Smooth muscle cell of the brain vasculature (primary cell): ENCODE measurements around the gene GATAD2A.

Experiments
- DNase-seq: peaks from one replicate; pipeline ENCODE4 v3.0.0-alpha.2; 2012; ENCODE audit warnings: low read depth, low spot score

Gene GATAD2A

GRCh38 chr19:19505669-19506326, 100.3 kb downstream of the GATAD2A start:
- DNase-seq, result no peak

- DNase-seq, result no peak
Measured at GRCh38 chr19:19506592-19506991, 101.1 kb downstream of the GATAD2A start.

GRCh38 chr19:19507354-19507753, 101.9 kb downstream of the GATAD2A start:
- DNase-seq, result no peak

- no peak for DNase-seq
Measured at GRCh38 chr19:19508217-19508616, 102.7 kb downstream of the GATAD2A start.

GRCh38 chr19:19510432-19510831, 105.0 kb downstream of the GATAD2A start:
- DNase-seq, result no peak

GRCh38 chr19:19513682-19514081, 108.2 kb downstream of the GATAD2A start:
- no peak for DNase-seq

GRCh38 chr19:19514215-19514657, 108.8 kb downstream of the GATAD2A start:
- DNase-seq, result no peak

- DNase-seq, result no peak
Measured at GRCh38 chr19:19514881-19515641, 109.6 kb downstream of the GATAD2A start, which contains the start of gene TSSK6. TSS of gene TSSK6 (minus strand) at chr19:19515548. CDS start at chr19:19515427, 121 bp downstream.

- peak; percentile 84 for DNase-seq
Measured at GRCh38 chr19:19515642-19516519, 110.4 kb downstream of the GATAD2A start, which contains the start of gene NDUFA13. TSS of gene NDUFA13 (plus strand) at chr19:19516225. CDS start at chr19:19516239, 14 bp downstream.

GRCh38 chr19:19517235-19517619, 111.8 kb downstream of the GATAD2A start:
- DNase-seq, result no peak

- no peak for DNase-seq
Measured at GRCh38 chr19:19520989-19521388, 115.5 kb downstream of the GATAD2A start.

- no peak for DNase-seq
Measured at GRCh38 chr19:19523177-19523576, 117.7 kb downstream of the GATAD2A start.

- DNase-seq, result no peak
Measured at GRCh38 chr19:19524053-19524452, 118.6 kb downstream of the GATAD2A start.

- DNase-seq, result no peak
Measured at GRCh38 chr19:19525611-19526380, 120.3 kb downstream of the GATAD2A start.

- no peak for DNase-seq
Measured at GRCh38 chr19:19526581-19527370, 121.3 kb downstream of the GATAD2A start.

GRCh38 chr19:19527371-19527656, 121.8 kb downstream of the GATAD2A start:
- no peak for DNase-seq

GRCh38 chr19:19527674-19528625, 122.5 kb downstream of the GATAD2A start:
- DNase-seq, result no peak

GRCh38 chr19:19528721-19529490, 123.4 kb downstream of the GATAD2A start, which contains the start of gene YJEFN3:
TSS of gene YJEFN3 (plus strand) at chr19:19528911. CDS start at chr19:19528933, 22 bp downstream.
- DNase-seq, result no peak
